HepG2 (cell line): ENCODE measurements around the gene BCAS1. TPM values are rescaled to one million over a fixed set of nuclear protein-coding genes. Genes with fewer than 3 reads are reported as not detected.

Experiments used
- ATAC-seq: fragments of 200-7000 bp; cut with Tn5 transposase; 3 replicates; pipeline ENCODE4 v1.9.1; 2020; ENCODE audit warnings: mild to moderate bottlenecking, moderate library complexity
- BruUV-seq: library from RNA; stranded (reverse); fragments of 400-500 nt; replicated peaks from 2 replicates; lab custom pipeline; 2021; lab: Mats Ljungman, UMichigan
- CTCF ChIA-PET: fragments of 300-600 bp; formaldehyde crosslinking; extraction: SDS; loops from one replicate; lab custom pipeline; 2021; ENCODE audit warnings: low total read pairs, inconsistent platforms, low intra/inter-chr PET ratio; lab: Yijun Ruan, JAX
- POLR2A ChIA-PET: fragments of 350-600 bp; sonication (Branson Sonifier 250); formaldehyde crosslinking; loops from one replicate; lab custom pipeline; 2020; ENCODE audit warnings: antibody characterized with exemption, inconsistent platforms; lab: Yijun Ruan, JAX
- DNase-seq: peaks from one replicate; pipeline ENCODE4 v3.0.0-alpha.2; 2015; ENCODE audit warnings: low spot score
- FAIRE-seq: peaks from 3 replicates; lab custom pipeline; 2011; peaks lifted over from hg19 to GRCh38; lab: Jason Lieb, UNC
- H2AFZ ChIP-seq: one replicate; pipeline ENCODE4 v1.6.1; 2011; ENCODE audit warnings: low read length, inconsistent platforms
- H3K27ac ChIP-seq: fragments of 300-600 bp; 3 replicates; pipeline ENCODE4 v1.8.0; 2011; ENCODE audit warnings: mixed run types, mild to moderate bottlenecking, mixed read lengths, low read length, inconsistent platforms; ENCODE audit not compliant: insufficient read depth; ENCODE audit errors: extremely low read length
- H3K27me3 ChIP-seq, 2 experiments: fragments of 200-600 bp in 1 of 2; 2 replicates in 1 of 2; 3 replicates in 1 of 2; pipeline versions ENCODE4 v1.6.0 to v1.8.0; 2011; ENCODE audit warnings: low read length in 2 of 2, mild to moderate bottlenecking in 2 of 2, moderate library complexity in 2 of 2, inconsistent platforms in 1 of 2; ENCODE audit not compliant: insufficient read depth in 2 of 2, control insufficient read depth in 1 of 2
- H3K36me3 ChIP-seq, 2 experiments: fragments of 200-600 bp in 1 of 2; replicated peaks in 1 of 2; 2 replicates in 1 of 2; 3 replicates in 1 of 2; pipeline versions ENCODE4 v1.5.1 to v1.8.0; 2011; ENCODE audit warnings: low read length in 2 of 2, inconsistent platforms in 1 of 2; ENCODE audit not compliant: insufficient read depth in 2 of 2, control insufficient read depth in 1 of 2
- H3K4me1 ChIP-seq: 2 replicates; pipeline ENCODE4 v1.5.1; 2012; ENCODE audit warnings: low read length, inconsistent platforms; ENCODE audit not compliant: insufficient read depth
- H3K4me2 ChIP-seq: 2 replicates; pipeline ENCODE4 v1.6.0; 2011; ENCODE audit warnings: low read depth, low read length, inconsistent platforms
- H3K4me3 ChIP-seq, 3 experiments: fragments of 200-600 bp in 1 of 3; sonication (generic), shearing (Covaris generic) in 1 of 3; replicated peaks in 1 of 3; 2 replicates each; pipeline ENCODE4 v1.5.1; 2011 to 2016; ENCODE audit warnings: low read length in 3 of 3, inconsistent platforms in 2 of 3, low read depth in 2 of 3, mild to moderate bottlenecking in 2 of 3, control low read depth in 1 of 3, mixed read lengths in 1 of 3; ENCODE audit not compliant: insufficient read depth in 1 of 3
- H3K79me2 ChIP-seq: one replicate; pipeline ENCODE4 v1.6.1; 2011; ENCODE audit warnings: low read length, inconsistent platforms; ENCODE audit not compliant: insufficient read depth
- H3K9ac ChIP-seq: 2 replicates; pipeline ENCODE4 v1.6.0; 2011; ENCODE audit warnings: mild to moderate bottlenecking, low read depth, low read length, inconsistent platforms; ENCODE audit not compliant: insufficient read depth
- H3K9me3 ChIP-seq: 2 replicates; pipeline ENCODE4 v1.5.1; 2012; ENCODE audit warnings: mild to moderate bottlenecking, low read length
- H4K20me1 ChIP-seq: 2 replicates; pipeline ENCODE4 v1.6.0; 2011; ENCODE audit warnings: inconsistent platforms, mild to moderate bottlenecking, low read length, moderate library complexity; ENCODE audit not compliant: insufficient read depth
- ATF1 ChIP-seq: IDR thresholded peaks from 2 replicates; pipeline ENCODE4 v1.6.1; 2016; ENCODE audit warnings: mild to moderate bottlenecking, control low read depth
- CBX2 ChIP-seq, 2 experiments: fragments of 200-600 bp in 1 of 2; sonication (generic); formaldehyde crosslinking in 1 of 2; IDR thresholded peaks; 2 replicates each; pipeline versions ENCODE4 v1.7.0 to v1.8.1; 2018 to 2022; ENCODE audit warnings: low read depth in 2 of 2, low read length in 1 of 2, mild to moderate bottlenecking in 1 of 2, missing genetic modification reagents in 1 of 2
- HNF4G ChIP-seq, 2 experiments: sonication (generic) in 1 of 2; formaldehyde crosslinking in 1 of 2; IDR thresholded peaks; 2 replicates each; pipeline versions ENCODE4 v1.4.0 to v1.6.1; 2011 to 2020; ENCODE audit warnings: borderline replicate concordance in 2 of 2, low read depth in 2 of 2, mild to moderate bottlenecking in 2 of 2, low read length in 1 of 2, missing genetic modification reagents in 1 of 2, moderate library complexity in 1 of 2
- HNRNPH1 ChIP-seq: fragments of 200-400 bp; formaldehyde crosslinking; optimal IDR thresholded peaks from 2 replicates; pipeline ENCODE3; 2017; ENCODE audit warnings: mild to moderate bottlenecking, low read depth, low read length
- HNRNPL ChIP-seq: fragments of 200-400 bp; formaldehyde crosslinking; IDR thresholded peaks from 2 replicates; pipeline ENCODE4 v1.6.1; 2017; ENCODE audit warnings: mild to moderate bottlenecking, low read depth, low read length
- KAT7 ChIP-seq: IDR thresholded peaks from 2 replicates; pipeline ENCODE4 v1.6.1; 2018; ENCODE audit warnings: borderline replicate concordance, missing compliant biosample characterization
- NR2F1 ChIP-seq, 2 experiments: fragments of 450-650 bp in 1 of 2; formaldehyde crosslinking in 1 of 2; IDR thresholded peaks; 2 replicates each; pipeline versions ENCODE4 v1.5.0 to v1.6.1; 2016 to 2020; ENCODE audit warnings: mild to moderate bottlenecking in 1 of 2, missing compliant biosample characterization in 1 of 2, missing genetic modification reagents in 1 of 2, moderate library complexity in 1 of 2
- POLR2AphosphoS5 ChIP-seq: IDR thresholded peaks from 2 replicates; pipeline ENCODE4 v1.6.1; 2012; ENCODE audit warnings: low read depth, low read length
- RBM22 ChIP-seq: fragments of 200-400 bp; formaldehyde crosslinking; optimal IDR thresholded peaks from 2 replicates; pipeline ENCODE3; 2017; ENCODE audit warnings: mild to moderate bottlenecking, low read length, moderate library complexity
- RNF2 ChIP-seq: fragments of 450-650 bp; conservative IDR thresholded peaks from 2 replicates; pipeline ENCODE4 v1.6.1; 2016; ENCODE audit warnings: low read depth
- ZNF207 ChIP-seq: fragments of 450-650 bp; IDR thresholded peaks from 2 replicates; pipeline ENCODE4 v1.6.1; 2016; ENCODE audit warnings: antibody characterized with exemption, borderline replicate concordance
- ZNF335 ChIP-seq: sonication (generic); formaldehyde crosslinking; IDR thresholded peaks from 2 replicates; pipeline ENCODE4 v1.4.0; 2020; ENCODE audit warnings: missing genetic modification reagents
- ZNF781 ChIP-seq: sonication (generic); formaldehyde crosslinking; IDR thresholded peaks from 2 replicates; pipeline ENCODE4 v1.5.1; 2020; ENCODE audit warnings: borderline replicate concordance, mild to moderate bottlenecking, missing genetic modification reagents; ENCODE audit errors: not compliant biosample characterization
- WGBS: methylation state at CpG from one replicate; pipeline ENCODE4 v1.1.6; 2017; ENCODE audit warnings: low lambda C conversion rate; 5-methylcytosine and 5-hydroxymethylcytosine counted together
- in situ Hi-C: cut with HindIII; loops from 2 replicates; pipeline ENCODE4 v1.10.0; 2017; ENCODE audit warnings: low pct_unique_long_range_greater_than_20kb; ENCODE audit not compliant: extremely low pct_ligation_motif_present
- intact Hi-C: fragments of 100-400 bp; cut with micrococcal nuclease; formaldehyde crosslinking; loops from one replicate; pipeline ENCODE4 v1.10.0; 2022; ENCODE audit not compliant: unreplicated experiment
- polyA plus RNA-seq, 8 experiments: library from polyadenylated mRNA; depleted of rRNA in 3 of 8; stranded (reverse) in 7 of 8; unstranded in 1 of 8; fragments of >200 nt; fragmentation: Illumina TruSeq in 4 of 8; extraction: Trizol in 4 of 8; gene quantifications; 2 replicates each; pipeline versions ENCODE4 v1.2.1 to v1.2.3, GENCODE V29; 2011 to 2016; ENCODE audit warnings: low read depth in 4 of 8, missing spikeins in 1 of 8, mixed read lengths in 1 of 8; ENCODE audit not compliant: insufficient read depth in 1 of 8
- total RNA-seq, 5 experiments: library from RNA; depleted of rRNA; stranded (reverse); fragments of >200 nt; fragmentation: Illumina TruSeq; extraction: Trizol; gene quantifications; 2 replicates each; pipeline ENCODE4 v1.2.3, GENCODE V29; 2016; ENCODE audit warnings: low read depth in 1 of 5
- TF ChIP-seq, protein P1 (sequence below): sonication (generic); formaldehyde crosslinking; IDR thresholded peaks from 2 replicates; pipeline ENCODE4 v1.5.1; 2020; ENCODE audit warnings: mild to moderate bottlenecking, missing genetic modification reagents, borderline replicate concordance
- TF ChIP-seq, protein P2 (sequence below): sonication (generic); formaldehyde crosslinking; IDR thresholded peaks from 2 replicates; pipeline ENCODE4 v1.4.0; 2020; ENCODE audit warnings: mild to moderate bottlenecking, missing genetic modification reagents
- TF ChIP-seq, protein P3 (sequence below): IDR thresholded peaks from 2 replicates; pipeline ENCODE4 v1.4.0; 2020; ENCODE audit warnings: mild to moderate bottlenecking, missing genetic modification reagents

BCAS1 gene
- total and polyA plus RNA-seq, 2 of the 13 experiments (the other 11 are each of a cell fraction or from before 2014, with no cell fraction given), result 0.55 to 0.91 TPM

DNA sequence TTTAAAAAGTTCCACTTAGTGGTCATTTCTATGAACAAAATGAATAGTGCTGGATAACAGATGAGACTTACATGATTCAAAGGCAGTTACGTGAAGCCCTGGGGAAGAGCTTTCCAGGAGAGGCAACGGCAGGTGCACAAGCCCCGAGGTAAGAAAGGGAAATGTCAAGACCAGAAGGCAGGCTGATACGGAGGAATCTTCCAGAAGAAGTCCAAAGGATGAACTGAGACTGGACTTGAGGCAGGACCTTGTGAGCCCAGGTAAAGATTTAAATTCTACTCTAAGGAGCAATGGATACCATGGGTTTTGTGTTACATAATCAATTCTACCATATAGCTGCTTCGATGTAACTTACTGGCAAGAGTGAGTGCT, 164.6 kb downstream of the BCAS1 start (continued):
- TF ChIP-seq, protein P1, sequence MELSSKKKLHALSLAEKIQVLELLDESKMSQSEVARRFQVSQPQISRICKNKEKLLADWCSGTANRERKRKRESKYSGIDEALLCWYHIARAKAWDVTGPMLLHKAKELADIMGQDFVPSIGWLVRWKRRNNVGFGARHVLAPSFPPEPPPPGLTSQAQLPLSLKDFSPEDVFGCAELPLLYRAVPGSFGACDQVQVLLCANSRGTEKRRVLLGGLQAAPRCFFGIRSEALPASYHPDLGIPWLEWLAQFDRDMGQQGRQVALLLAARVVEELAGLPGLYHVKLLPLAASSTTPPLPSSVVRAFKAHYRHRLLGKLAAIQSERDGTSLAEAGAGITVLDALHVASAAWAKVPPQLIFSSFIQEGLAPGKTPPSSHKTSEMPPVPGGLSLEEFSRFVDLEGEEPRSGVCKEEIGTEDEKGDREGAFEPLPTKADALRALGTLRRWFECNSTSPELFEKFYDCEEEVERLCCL (CRISPR knock-in tag), result no peak
- TF ChIP-seq ZNF335 (CRISPR knock-in tag) (no peak), HNRNPH1 (no peak), HNF4G (IDR thresholded peaks at IDR 0.05; ENCODE audit: borderline replicate concordance, low read depth, low read length) (no peak), HNF4G (CRISPR knock-in tag; IDR thresholded peaks at IDR 0.05; ENCODE audit: borderline replicate concordance, low read depth) (no peak), ZNF207 (no peak), NR2F1 (CRISPR knock-in tag; IDR thresholded peaks at IDR 0.05) (no peak), KAT7 (no peak)
- TF ChIP-seq, protein P2, sequence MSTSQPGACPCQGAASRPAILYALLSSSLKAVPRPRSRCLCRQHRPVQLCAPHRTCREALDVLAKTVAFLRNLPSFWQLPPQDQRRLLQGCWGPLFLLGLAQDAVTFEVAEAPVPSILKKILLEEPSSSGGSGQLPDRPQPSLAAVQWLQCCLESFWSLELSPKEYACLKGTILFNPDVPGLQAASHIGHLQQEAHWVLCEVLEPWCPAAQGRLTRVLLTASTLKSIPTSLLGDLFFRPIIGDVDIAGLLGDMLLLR (CRISPR knock-in tag), result no peak

DNA sequence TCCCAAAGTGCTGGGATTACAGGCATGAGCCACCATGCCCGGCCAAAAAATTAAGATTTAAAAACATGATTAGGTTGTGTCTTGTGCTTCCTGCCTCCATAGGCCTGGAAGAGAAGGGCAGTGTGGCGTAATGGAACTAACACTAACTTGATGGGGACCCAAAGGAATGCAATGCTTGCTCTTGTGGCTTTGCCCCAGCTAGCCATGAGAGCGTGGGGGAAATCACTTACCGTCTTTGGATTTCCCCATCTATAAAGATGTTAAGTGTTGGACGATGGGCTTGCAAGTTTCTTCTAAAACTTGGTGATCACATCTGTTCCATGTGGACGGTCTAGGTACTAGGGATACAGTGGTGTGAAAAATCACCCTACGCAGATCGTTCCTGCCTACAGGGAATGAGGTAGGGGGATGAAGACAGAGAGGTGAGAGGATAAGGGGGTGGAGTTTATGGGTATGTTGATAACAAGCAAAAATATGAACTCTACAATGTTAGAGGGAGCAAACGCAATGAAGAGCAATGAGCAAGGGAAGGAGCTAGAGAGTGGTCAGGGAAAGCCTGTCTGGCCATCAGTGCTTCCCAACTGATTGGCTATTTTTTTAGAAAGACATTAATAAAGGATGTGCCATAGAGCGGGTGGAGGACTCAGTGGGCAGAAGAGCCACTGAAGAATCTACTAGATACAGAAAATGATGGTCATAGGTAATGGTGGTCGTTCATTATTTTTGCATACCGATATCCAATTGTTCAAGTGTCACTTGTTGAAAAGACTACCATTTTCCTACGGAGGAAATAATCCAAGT, 165.2 kb downstream of the BCAS1 start:
- FAIRE-seq, result no peak
- no peak overlapping the region for H3K27ac ChIP-seq
- H3K4me2 ChIP-seq, result no peak overlapping the region
- no peaks in the 10 kb centered on the region for H3K9me3 ChIP-seq
- BruUV-seq, result no TSS peak
- CTCF ChIA-PET, result no interaction called here
- no peak overlapping the region for H3K9ac ChIP-seq
- no peak overlapping the region for H3K4me3 ChIP-seq
- H4K20me1 ChIP-seq, result no peaks in the 10 kb centered on the region
- 74% methylated on average over 13 of the region's 13 CpGs for whole genome bisulfite sequencing
- H3K27me3 ChIP-seq, result peaks cover 0 to 4% of the 10 kb centered on the region in 2 experiments; a peak in 2 of 5 replicates
- DNase-seq, result no peak
- H3K79me2 ChIP-seq, result no peaks in the 10 kb centered on the region
- ATAC-seq, result no peak
- no peak overlapping the region for H2AFZ ChIP-seq
- in situ Hi-C loops, result no loop called here
- peaks cover 34% of the 10 kb centered on the region for H3K4me1 ChIP-seq
- intact Hi-C loops, result no loop called here
- POLR2A ChIA-PET, result no interaction called here
- H3K36me3 ChIP-seq, result no peaks in the 10 kb centered on the region
- TF ChIP-seq ATF1 (CRISPR knock-in tag), result no peak
- TF ChIP-seq RNF2, result no peak
- TF ChIP-seq, protein P3, sequence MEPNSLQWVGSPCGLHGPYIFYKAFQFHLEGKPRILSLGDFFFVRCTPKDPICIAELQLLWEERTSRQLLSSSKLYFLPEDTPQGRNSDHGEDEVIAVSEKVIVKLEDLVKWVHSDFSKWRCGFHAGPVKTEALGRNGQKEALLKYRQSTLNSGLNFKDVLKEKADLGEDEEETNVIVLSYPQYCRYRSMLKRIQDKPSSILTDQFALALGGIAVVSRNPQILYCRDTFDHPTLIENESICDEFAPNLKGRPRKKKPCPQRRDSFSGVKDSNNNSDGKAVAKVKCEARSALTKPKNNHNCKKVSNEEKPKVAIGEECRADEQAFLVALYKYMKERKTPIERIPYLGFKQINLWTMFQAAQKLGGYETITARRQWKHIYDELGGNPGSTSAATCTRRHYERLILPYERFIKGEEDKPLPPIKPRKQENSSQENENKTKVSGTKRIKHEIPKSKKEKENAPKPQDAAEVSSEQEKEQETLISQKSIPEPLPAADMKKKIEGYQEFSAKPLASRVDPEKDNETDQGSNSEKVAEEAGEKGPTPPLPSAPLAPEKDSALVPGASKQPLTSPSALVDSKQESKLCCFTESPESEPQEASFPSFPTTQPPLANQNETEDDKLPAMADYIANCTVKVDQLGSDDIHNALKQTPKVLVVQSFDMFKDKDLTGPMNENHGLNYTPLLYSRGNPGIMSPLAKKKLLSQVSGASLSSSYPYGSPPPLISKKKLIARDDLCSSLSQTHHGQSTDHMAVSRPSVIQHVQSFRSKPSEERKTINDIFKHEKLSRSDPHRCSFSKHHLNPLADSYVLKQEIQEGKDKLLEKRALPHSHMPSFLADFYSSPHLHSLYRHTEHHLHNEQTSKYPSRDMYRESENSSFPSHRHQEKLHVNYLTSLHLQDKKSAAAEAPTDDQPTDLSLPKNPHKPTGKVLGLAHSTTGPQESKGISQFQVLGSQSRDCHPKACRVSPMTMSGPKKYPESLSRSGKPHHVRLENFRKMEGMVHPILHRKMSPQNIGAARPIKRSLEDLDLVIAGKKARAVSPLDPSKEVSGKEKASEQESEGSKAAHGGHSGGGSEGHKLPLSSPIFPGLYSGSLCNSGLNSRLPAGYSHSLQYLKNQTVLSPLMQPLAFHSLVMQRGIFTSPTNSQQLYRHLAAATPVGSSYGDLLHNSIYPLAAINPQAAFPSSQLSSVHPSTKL (CRISPR knock-in tag), result no peak
- no peak for TF ChIP-seq HNRNPL
- TF ChIP-seq CBX2 (IDR thresholded peaks at IDR 0.05; ENCODE audit: low read depth, low read length), result no peak
- no peak for TF ChIP-seq CBX2 (CRISPR knock-in tag; IDR thresholded peaks at IDR 0.05; ENCODE audit: low read depth)
- no peak for TF ChIP-seq POLR2AphosphoS5
- TF ChIP-seq ZNF781, result no peak
- TF ChIP-seq RBM22, result no peak
